Nephron (organoid): ENCODE data around the gene CCR5AS.

Source experiments
- H3K27ac Mint-ChIP-seq, 3 experiments: 2 replicates each; pipeline ENCODE4 v1.8.0; 2020; ENCODE audit warnings: mixed read lengths in 3 of 3, mild to moderate bottlenecking in 2 of 3, moderate library complexity in 1 of 3
- H3K27me3 Mint-ChIP-seq: 2 replicates; pipeline ENCODE4 v1.8.0; 2021; ENCODE audit warnings: low read depth, mild to moderate bottlenecking, moderate library complexity, mixed read lengths
- H3K36me3 Mint-ChIP-seq: 2 replicates; pipeline ENCODE4 v1.8.0; 2020; ENCODE audit warnings: low read depth, mixed read lengths
- H3K4me1 Mint-ChIP-seq: 2 replicates; pipeline ENCODE4 v1.8.0; 2020; ENCODE audit warnings: mixed read lengths
- H3K4me3 Mint-ChIP-seq, 3 experiments: 2 replicates each; pipeline ENCODE4 v1.8.0; 2020; ENCODE audit warnings: mild to moderate bottlenecking in 3 of 3, mixed read lengths in 3 of 3, moderate library complexity in 2 of 3
- H3K9me3 Mint-ChIP-seq: 2 replicates; pipeline ENCODE4 v1.8.0; 2020; ENCODE audit warnings: mixed read lengths
- CTCF ChIP-seq, 3 experiments: fragments of 200-600 bp; sonication (generic); IDR thresholded peaks; one replicate each; pipeline ENCODE4 v1.5.0; 2021; ENCODE audit warnings: antibody characterized with exemption in 3 of 3; ENCODE audit not compliant: unreplicated experiment in 3 of 3

CCR5AS gene

GRCh38 chr3:46354478-46354877, 52.4 kb downstream of the CCR5AS start:
- Mint-ChIP-seq H3K9me3 (no peaks in the 10 kb centered on the region), H3K27ac (no peak overlapping the region), H3K36me3 (no peaks in the 10 kb centered on the region), H3K27me3 (peaks cover 73% of the 10 kb centered on the region), H3K4me1 (no peaks in the 10 kb centered on the region), H3K4me3 (no peak overlapping the region)
- TF ChIP-seq CTCF (IDR thresholded peaks at IDR 0.05; ENCODE audit: unreplicated experiment in 3 of 3): no peak

DNA sequence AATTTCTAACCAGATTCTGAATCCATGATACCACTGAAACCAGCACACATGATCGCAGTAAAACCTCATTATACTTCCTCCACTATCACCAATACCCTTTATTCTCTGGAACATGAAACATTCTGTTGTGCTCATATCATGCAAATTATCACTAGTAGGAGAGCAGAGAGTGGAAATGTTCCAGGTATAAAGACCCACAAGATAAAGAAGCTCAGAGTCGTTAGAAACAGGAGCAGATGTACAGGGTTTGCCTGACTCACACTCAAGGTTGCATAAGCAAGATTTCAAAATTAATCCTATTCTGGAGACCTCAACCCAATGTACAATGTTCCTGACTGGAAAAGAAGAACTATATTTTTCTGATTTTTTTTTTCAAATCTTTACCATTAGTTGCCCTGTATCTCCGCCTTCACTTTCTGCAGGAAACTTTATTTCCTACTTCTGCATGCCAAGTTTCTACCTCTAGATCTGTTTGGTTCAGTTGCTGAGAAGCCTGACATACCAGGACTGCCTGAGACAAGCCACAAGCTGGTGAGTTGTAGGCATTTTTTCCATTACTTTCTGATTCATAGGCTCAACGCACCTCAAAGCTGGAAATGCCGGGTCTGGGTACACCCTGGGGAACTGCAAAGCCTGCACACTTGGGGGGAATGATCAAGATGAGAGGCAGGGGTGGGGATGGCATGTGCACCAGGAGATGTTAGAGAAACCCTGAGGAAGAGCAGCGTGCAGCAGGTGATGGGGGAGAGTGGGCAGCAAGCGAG, 53.0 kb downstream of the CCR5AS start, which contains the start of gene CCR2:
CCR2 (plus strand) TSS at position 465 of the 764 bp plus-strand sequence. CDS start 3,417 bp downstream, outside the sequence.
- Mint-ChIP-seq H3K9me3 (no peaks in the 10 kb centered on the region), H3K4me1 (no peaks in the 10 kb centered on the region), H3K36me3 (no peaks in the 10 kb centered on the region), H3K27ac (no peak within 1 kb of the TSS), H3K4me3 (no peak within 1 kb of the TSS), H3K27me3 (peaks cover 73% of the 10 kb centered on the region)
- no peak for TF ChIP-seq CTCF (IDR thresholded peaks at IDR 0.05; ENCODE audit: unreplicated experiment in 3 of 3)

GRCh38 chr3:46353090-46353489, 53.8 kb downstream of the CCR5AS start:
- Mint-ChIP-seq H3K27me3 (peaks cover 69% of the 10 kb centered on the region), H3K36me3 (no peaks in the 10 kb centered on the region), H3K9me3 (peaks cover 3% of the 10 kb centered on the region), H3K27ac (no peak overlapping the region), H3K4me3 (no peak overlapping the region), H3K4me1 (no peaks in the 10 kb centered on the region)
- no peak for TF ChIP-seq CTCF (IDR thresholded peaks at IDR 0.05; ENCODE audit: unreplicated experiment in 3 of 3)

- Mint-ChIP-seq H3K4me3 (no peak overlapping the region), H3K36me3 (no peaks in the 10 kb centered on the region), H3K9me3 (peaks cover 3% of the 10 kb centered on the region), H3K4me1 (no peaks in the 10 kb centered on the region), H3K27ac (no peak overlapping the region), H3K27me3 (peaks cover 62% of the 10 kb centered on the region)
- no peak for TF ChIP-seq CTCF (IDR thresholded peaks at IDR 0.05; ENCODE audit: unreplicated experiment in 3 of 3)
These were observed 55.2 kb downstream of the CCR5AS start for GRCh38 chr3:46351646-46352045.

GRCh38 chr3:46350262-46350565, 56.7 kb downstream of the CCR5AS start:
- no peak for TF ChIP-seq CTCF (IDR thresholded peaks at IDR 0.05; ENCODE audit: unreplicated experiment in 3 of 3)
- H3K36me3 Mint-ChIP-seq: no peaks in the 10 kb centered on the region
- no peak overlapping the region for H3K27ac Mint-ChIP-seq
- peaks cover 3% of the 10 kb centered on the region for H3K9me3 Mint-ChIP-seq
- no peaks in the 10 kb centered on the region for H3K4me1 Mint-ChIP-seq
- peaks cover 60% of the 10 kb centered on the region for H3K27me3 Mint-ChIP-seq
- H3K4me3 Mint-ChIP-seq: no peak overlapping the region
